ENCODE results near the gene ZDHHC14.

- no peak for TF ChIP-seq CTCF (conservative IDR thresholded peaks at IDR 0.05; ENCODE audit: low read depth, low read length)
- no peak for TF ChIP-seq EZH2 (IDR thresholded peaks at IDR 0.05; ENCODE audit: low read length, unreplicated experiment)
- no peak for TF ChIP-seq EZH2phosphoT487 (IDR thresholded peaks at IDR 0.05; ENCODE audit: borderline replicate concordance, low read length)
These were observed 189.1 kb downstream of the ZDHHC14 start for GRCh38 chr6:157570104-157570503.

All from PC-3 (cell line).